NB4 (cell line): ENCODE data around the gene PSMD5.

Experiments used
- CTCF ChIP-seq: IDR thresholded peaks from one replicate; pipeline ENCODE4 v1.5.1; 2012; ENCODE audit warnings: low read depth, low read length
- MYC ChIP-seq: IDR thresholded peaks from 2 replicates; pipeline ENCODE4 v1.6.1; 2011; ENCODE audit warnings: low read depth, low read length
- POLR2A ChIP-seq: IDR thresholded peaks from 2 replicates; pipeline ENCODE4 v1.6.1; 2011; ENCODE audit warnings: mild to moderate bottlenecking; ENCODE audit not compliant: insufficient read length; ENCODE audit errors: extremely low read depth

- no peak for TF ChIP-seq CTCF
- TF ChIP-seq MYC: no peak
- TF ChIP-seq POLR2A: no peak
These were observed 22.0 kb upstream of the PSMD5 start for GRCh38 chr9:120864719-120865118.
